HG03159 (cell line): ENCODE data around the gene IFRD2.
"Not testable (repeated sequence)": the region's sequence is repeated elsewhere in the genome, so short reads cannot be mapped to it uniquely, and the experiment has no call there.

Experiments
- ATAC-seq: cut with Tn5 transposase; IDR thresholded peaks from one replicate; pipeline ENCODE4 v1.9.1; 2021; ENCODE audit warnings: mild to moderate bottlenecking, moderate library complexity; ENCODE audit not compliant: unreplicated experiment

Gene IFRD2

GRCh38 chr3:50255251-50255615 is 37.0 kb downstream of the IFRD2 start:
- no peak for ATAC-seq

- ATAC-seq: no peak
Observed at GRCh38 chr3:50254577-50255250, 37.5 kb downstream of the IFRD2 start.

- ATAC-seq: no peak
Observed at GRCh38 chr3:50251220-50251619, 41.0 kb downstream of the IFRD2 start.

- ATAC-seq: no peak
Observed at GRCh38 chr3:50250514-50250913, 41.7 kb downstream of the IFRD2 start.

GRCh38 chr3:50249457-50249856 is 42.8 kb downstream of the IFRD2 start:
- no peak for ATAC-seq

GRCh38 chr3:50248387-50248786 is 43.8 kb downstream of the IFRD2 start:
- ATAC-seq: no peak

GRCh38 chr3:50246517-50246954 is 45.7 kb downstream of the IFRD2 start:
- peak; percentile 39 for ATAC-seq

GRCh38 chr3:50245831-50246516 is 46.3 kb downstream of the IFRD2 start:
- ATAC-seq: peak; percentile 71

GRCh38 chr3:50245251-50245745 is 46.9 kb downstream of the IFRD2 start:
- ATAC-seq: no peak

- ATAC-seq: not testable (repeated sequence)
Observed at GRCh38 chr3:50244813-50245212, 47.4 kb downstream of the IFRD2 start.

- ATAC-seq: no peak
Observed at GRCh38 chr3:50243543-50243895, 48.7 kb downstream of the IFRD2 start.

GRCh38 chr3:50242851-50243542 is 49.2 kb downstream of the IFRD2 start:
- no peak for ATAC-seq

- ATAC-seq: no peak
Observed at GRCh38 chr3:50242381-50242770, 49.9 kb downstream of the IFRD2 start.

GRCh38 chr3:50241713-50242380 is 50.4 kb downstream of the IFRD2 start:
- ATAC-seq: no peak

GRCh38 chr3:50241163-50241562 is 51.1 kb downstream of the IFRD2 start:
- ATAC-seq: no peak

GRCh38 chr3:50239649-50240048 is 52.6 kb downstream of the IFRD2 start:
- ATAC-seq: no peak

GRCh38 chr3:50238549-50239026 is 53.6 kb downstream of the IFRD2 start:
- ATAC-seq: no peak

GRCh38 chr3:50237754-50238548 is 54.3 kb downstream of the IFRD2 start:
- ATAC-seq: peak; percentile 26
